Left forelimb (tissue), 1 donor: ENCODE results near the gene CRYAA.
"Not testable (repeated sequence)": the region's sequence is repeated elsewhere in the genome, so short reads cannot be mapped to it uniquely, and the experiment has no call there.

Source experiments
- DNase-seq: peaks from one replicate; pipeline ENCODE4 v3.0.0-alpha.2; 2018; ENCODE audit warnings: low spot score

The CRYAA gene

GRCh38 chr21:43177043-43177906, 8.5 kb downstream of the CRYAA start:
- DNase-seq, result not testable (repeated sequence)

- not testable (repeated sequence) for DNase-seq
These were observed 9.5 kb downstream of the CRYAA start for GRCh38 chr21:43178175-43178826.

GRCh38 chr21:43181033-43181432, 12.2 kb downstream of the CRYAA start:
- DNase-seq, result not testable (repeated sequence)

- DNase-seq, result not testable (repeated sequence)
These were observed 18.5 kb downstream of the CRYAA start for GRCh38 chr21:43187268-43187667.

GRCh38 chr21:43187715-43188114, 18.9 kb downstream of the CRYAA start:
- no peak for DNase-seq

GRCh38 chr21:43188181-43188580, 19.4 kb downstream of the CRYAA start:
- peak; percentile 26 for DNase-seq

- DNase-seq, result peak; percentile 60
These were observed 19.9 kb downstream of the CRYAA start for GRCh38 chr21:43188592-43189210.

GRCh38 chr21:43189936-43190335, 21.1 kb downstream of the CRYAA start:
- DNase-seq, result peak; percentile 8

- no peak for DNase-seq
These were observed 21.7 kb downstream of the CRYAA start for GRCh38 chr21:43190544-43190943.

- peak; percentile 55 for DNase-seq
These were observed 22.1 kb downstream of the CRYAA start for GRCh38 chr21:43190951-43191350.

- peak; percentile 41 for DNase-seq
These were observed 22.7 kb downstream of the CRYAA start for GRCh38 chr21:43191521-43191920.

GRCh38 chr21:43191971-43192370, 23.2 kb downstream of the CRYAA start:
- no peak for DNase-seq

- DNase-seq, result peak; percentile 14
These were observed 23.8 kb downstream of the CRYAA start for GRCh38 chr21:43192501-43193081.

GRCh38 chr21:43193088-43193650, 24.4 kb downstream of the CRYAA start:
- no peak for DNase-seq

- DNase-seq, result peak; percentile 70
These were observed 25.0 kb downstream of the CRYAA start for GRCh38 chr21:43193651-43194302.

GRCh38 chr21:43194303-43195120, 25.7 kb downstream of the CRYAA start:
- peak; percentile 44 for DNase-seq

- peak; percentile 57 for DNase-seq
These were observed 26.6 kb downstream of the CRYAA start for GRCh38 chr21:43195121-43196021.

- peak; percentile 68 for DNase-seq
These were observed 28.0 kb downstream of the CRYAA start for GRCh38 chr21:43196826-43197225.

GRCh38 chr21:43198376-43198775, 29.6 kb downstream of the CRYAA start:
- DNase-seq, result no peak

- no peak for DNase-seq
These were observed 32.7 kb downstream of the CRYAA start for GRCh38 chr21:43201491-43201890.
